Subcutaneous adipose tissue (tissue), 4 donors: ENCODE measurements around the gene PSME2. TPM values are rescaled to one million over a fixed set of nuclear protein-coding genes. Genes with fewer than 3 reads are reported as not detected.

Source experiments
- total RNA-seq, 4 donors: library from RNA; depleted of rRNA; stranded (reverse); fragments of >200 nt; gene quantifications; one replicate each; pipeline ENCODE4 v1.1.0, GENCODE V29; 2016
- TF ChIP-seq, protein P1 (sequence below): fragments of 450-650 bp; IDR thresholded peaks from one replicate; pipeline ENCODE4 v1.5.1; 2016; ENCODE audit warnings: low read depth, mild to moderate bottlenecking, control low read depth, antibody characterized with exemption, moderate library complexity

Gene PSME2
- total RNA-seq, 4 donors from 2014 or later = 34.5 to 42.8 (median 39.5) TPM

DNA sequence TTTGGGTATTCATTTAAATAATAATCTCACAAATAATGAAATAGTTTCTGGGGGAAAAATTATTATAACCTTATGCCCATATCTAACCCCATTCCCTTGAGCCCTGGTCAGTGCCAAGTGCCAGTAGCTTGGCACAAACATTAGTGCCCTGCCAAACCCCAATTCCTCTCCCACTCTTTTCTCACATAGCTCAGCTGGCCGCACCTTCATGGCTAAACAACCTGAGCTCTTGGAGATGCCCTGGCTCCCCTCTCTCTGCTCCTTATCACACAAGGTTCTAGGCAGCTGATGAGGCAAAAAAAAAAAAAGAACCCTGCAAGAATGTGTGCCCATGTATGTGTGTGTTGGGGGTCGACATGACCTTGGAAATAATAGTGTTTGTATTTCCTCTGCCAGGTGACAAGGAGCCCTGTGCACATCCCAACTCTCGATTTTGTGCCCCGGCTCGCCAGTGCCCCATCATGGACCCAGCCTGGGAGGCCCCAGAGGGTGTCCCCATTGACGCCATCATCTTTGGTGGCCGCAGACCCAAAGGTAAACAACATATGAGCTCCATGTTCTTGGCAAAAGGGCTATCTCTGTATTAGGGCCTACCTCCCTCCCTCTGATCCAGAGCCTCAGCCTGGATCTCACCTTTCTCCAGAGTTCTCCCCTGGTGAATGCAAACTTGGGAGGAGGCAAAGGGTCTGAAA is 43.9 kb downstream of the PSME2 start:
- TF ChIP-seq, protein P1, sequence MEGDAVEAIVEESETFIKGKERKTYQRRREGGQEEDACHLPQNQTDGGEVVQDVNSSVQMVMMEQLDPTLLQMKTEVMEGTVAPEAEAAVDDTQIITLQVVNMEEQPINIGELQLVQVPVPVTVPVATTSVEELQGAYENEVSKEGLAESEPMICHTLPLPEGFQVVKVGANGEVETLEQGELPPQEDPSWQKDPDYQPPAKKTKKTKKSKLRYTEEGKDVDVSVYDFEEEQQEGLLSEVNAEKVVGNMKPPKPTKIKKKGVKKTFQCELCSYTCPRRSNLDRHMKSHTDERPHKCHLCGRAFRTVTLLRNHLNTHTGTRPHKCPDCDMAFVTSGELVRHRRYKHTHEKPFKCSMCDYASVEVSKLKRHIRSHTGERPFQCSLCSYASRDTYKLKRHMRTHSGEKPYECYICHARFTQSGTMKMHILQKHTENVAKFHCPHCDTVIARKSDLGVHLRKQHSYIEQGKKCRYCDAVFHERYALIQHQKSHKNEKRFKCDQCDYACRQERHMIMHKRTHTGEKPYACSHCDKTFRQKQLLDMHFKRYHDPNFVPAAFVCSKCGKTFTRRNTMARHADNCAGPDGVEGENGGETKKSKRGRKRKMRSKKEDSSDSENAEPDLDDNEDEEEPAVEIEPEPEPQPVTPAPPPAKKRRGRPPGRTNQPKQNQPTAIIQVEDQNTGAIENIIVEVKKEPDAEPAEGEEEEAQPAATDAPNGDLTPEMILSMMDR = no peak

DNA sequence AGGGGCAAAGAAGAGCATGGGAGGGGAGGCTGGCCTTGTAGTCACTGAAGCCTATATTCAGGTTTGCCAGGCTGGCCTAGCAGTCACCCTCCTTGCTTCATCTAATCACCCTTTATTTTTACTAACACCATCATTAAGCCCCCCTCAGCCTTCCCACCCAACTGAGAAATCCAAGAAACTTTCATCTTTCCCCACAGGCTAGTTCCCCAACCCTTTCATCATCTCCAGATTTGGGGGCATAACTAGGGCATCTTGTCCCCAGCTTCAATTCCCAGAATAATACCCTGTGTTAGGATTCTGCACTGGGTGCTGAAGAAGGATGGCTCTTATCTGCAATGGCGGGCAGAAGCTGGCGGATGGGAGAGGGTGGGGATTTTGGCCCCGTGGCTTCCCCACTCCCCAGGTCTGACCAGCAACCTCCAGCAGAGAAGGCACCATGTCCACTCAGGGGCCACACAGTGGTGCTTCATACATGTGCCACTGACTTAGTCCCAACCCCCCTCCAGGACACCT is 45.4 kb downstream of the PSME2 start:
- TF ChIP-seq, protein P1 = no peak

DNA sequence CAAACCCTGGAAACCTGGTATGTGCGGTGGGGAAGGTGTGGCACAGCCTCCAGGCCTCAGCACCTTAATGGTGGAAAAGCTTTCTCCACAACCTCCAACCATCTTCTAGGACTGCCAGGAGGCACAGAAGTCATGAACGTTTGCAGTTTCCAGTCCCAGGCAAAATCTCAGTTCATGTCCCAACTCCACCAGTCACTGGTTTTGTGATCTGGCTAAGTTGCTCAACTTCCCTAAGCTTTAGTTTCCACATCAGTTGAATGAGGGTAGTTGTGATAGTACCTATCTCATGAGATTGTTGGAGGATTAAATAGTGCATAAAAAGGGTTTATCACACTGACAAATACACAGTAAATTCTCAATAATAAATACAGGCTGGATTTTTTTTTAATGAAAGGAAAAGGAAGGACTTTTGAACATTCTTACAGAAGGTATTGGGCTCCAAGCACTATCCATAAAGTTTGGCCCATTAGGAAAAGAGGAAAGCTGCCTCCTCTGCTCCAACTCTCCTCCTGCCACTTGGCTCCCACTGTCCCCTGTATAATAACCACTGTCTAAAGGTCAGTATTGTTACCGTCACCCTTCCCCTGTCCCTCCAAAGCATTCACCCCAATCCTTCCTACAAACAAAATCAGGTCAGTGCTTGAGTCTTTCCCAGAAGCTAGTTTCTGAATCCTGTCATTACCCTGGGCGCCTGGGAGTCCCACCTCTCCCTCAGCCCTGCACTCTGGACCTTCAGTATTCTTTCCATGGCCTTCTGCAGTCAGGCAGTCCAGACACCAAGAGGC is 46.0 kb downstream of the PSME2 start:
- TF ChIP-seq, protein P1 = no peak

DNA sequence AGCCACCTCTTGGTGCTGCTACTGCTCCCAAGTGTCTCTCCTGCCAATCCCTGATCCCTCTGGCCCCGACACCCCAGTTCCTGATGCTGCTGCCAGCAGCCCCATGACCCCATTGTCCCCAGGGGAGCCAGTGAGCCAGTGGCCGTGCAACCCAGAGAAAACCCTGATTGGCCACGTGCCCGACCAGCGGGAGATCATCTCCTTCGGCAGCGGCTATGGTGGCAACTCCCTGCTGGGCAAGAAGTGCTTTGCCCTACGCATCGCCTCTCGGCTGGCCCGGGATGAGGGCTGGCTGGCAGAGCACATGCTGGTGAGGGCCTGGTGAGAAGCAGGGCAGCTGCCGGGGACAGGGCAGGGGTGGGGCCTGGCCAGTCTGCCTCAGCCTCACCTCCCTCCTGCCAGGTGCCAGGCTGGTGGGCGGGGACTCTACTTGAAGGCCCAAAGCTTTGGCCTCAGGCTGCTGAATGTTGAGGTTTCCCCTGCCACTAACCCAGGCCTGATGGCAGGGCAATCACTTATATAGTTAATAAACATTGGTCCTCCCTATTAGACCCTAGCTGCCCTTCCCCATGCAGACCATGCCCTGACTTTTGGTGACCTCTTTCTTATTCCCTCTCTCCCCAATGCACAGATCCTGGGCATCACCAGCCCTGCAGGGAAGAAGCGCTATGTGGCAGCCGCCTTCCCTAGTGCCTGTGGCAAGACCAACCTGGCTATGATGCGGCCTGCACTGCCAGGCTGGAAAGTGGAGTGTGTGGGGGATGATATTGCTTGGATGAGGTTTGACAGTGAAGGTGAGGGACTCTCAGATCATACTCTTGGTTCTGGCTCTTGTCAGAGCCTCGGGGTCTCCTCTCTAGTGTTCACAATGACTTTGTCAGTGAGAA is 47.2 kb downstream of the PSME2 start:
- TF ChIP-seq, protein P1 = no peak

DNA sequence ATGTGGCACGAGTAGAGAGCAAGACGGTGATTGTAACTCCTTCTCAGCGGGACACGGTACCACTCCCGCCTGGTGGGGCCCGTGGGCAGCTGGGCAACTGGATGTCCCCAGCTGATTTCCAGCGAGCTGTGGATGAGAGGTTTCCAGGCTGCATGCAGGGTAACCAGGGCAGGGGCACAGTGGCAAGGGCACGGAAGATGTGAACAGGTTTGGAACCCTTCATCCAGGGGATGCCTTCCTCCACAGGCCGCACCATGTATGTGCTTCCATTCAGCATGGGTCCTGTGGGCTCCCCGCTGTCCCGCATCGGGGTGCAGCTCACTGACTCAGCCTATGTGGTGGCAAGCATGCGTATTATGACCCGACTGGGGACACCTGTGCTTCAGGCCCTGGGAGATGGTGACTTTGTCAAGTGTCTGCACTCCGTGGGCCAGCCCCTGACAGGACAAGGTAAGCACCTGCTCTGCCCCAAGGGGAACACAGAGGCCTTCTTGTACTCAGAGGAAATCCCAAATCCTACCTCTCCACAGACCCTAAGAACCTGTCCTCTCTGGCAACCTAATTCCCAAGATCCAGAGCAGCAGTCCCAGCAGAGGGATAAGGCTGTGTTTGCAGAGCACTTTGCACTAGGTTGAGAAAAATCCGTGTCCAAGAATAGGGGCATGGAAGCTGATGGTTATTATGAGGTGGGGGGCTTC is 48.0 kb downstream of the PSME2 start:
- TF ChIP-seq, protein P1 = no peak

DNA sequence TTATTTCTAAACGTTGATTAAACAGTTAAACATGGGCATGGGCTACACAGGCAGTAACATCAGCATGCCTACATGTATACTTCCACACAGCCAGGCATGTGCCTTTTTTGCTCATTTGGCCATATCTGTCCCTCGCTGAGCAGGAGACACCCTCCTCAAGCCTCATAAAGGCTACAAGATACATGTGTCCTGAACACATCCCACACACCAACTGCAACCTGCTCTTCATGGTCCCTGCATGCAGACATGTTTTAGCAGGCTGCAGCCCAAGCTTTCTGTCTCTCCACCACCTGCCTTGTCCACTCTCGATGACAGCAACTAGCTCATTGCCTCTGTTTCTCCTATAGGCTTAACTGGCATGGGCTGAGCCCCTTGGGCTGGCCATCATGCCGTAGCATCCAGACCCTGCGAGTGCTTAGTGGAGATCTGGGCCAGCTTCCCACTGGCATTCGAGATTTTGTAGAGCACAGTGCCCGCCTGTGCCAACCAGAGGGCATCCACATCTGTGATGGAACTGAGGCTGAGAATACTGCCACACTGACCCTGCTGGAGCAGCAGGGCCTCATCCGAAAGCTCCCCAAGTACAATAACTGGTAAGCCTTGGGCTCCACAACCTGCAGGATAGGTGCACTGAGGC is 49.7 kb downstream of the PSME2 start:
- TF ChIP-seq, protein P1 = no peak
